ENCODE results near the gene IP6K1.
"Not testable (repeated sequence)": the region's sequence is repeated elsewhere in the genome, so short reads cannot be mapped to it uniquely, and the experiment has no call there.

IP6K1 gene

GRCh38 chr3:49779358-49780079 is 6.8 kb downstream of the IP6K1 start:
- Histone ChIP-seq H4K8ac (ENCODE audit: low read length) (no peak overlapping the region), H2AFZ (ENCODE audit: low read depth, low read length) (no peak overlapping the region), H3K27ac (ENCODE audit: low read length, poor library complexity, severe bottlenecking) (no peak overlapping the region), H2BK12ac (ENCODE audit: low read length in 2 of 2) (no peak overlapping the region), H3K4me1 (ENCODE audit: control insufficient read depth, insufficient read depth, low read depth, low read length) (peaks cover 16% of the 10 kb centered on the region), H2AK5ac (ENCODE audit: low read length, severe bottlenecking) (no peak overlapping the region), H3K4ac (ENCODE audit: low read depth in 1 of 2, low read length in 2 of 2) (no peak overlapping the region), H4K91ac (ENCODE audit: low read length) (no peak overlapping the region), H3K23ac (ENCODE audit: low read length in 2 of 2) (no peak overlapping the region), H3K9ac (ENCODE audit: low read length) (no peak overlapping the region), H3K14ac (ENCODE audit: low read length in 2 of 2) (no peak overlapping the region), H3K18ac (ENCODE audit: low read depth in 1 of 2, low read length in 2 of 2) (no peak overlapping the region), H3K4me2 (ENCODE audit: low read length, poor library complexity, severe bottlenecking) (no peak overlapping the region), H3K4me3 (ENCODE audit: insufficient read depth in 1 of 2, low read depth in 1 of 2, low read length in 2 of 2) (no peak overlapping the region), H3K36me3 (ENCODE audit: control insufficient read depth in 1 of 2, insufficient read depth in 2 of 2, low read depth in 1 of 2, low read length in 2 of 2) (peaks cover 43 to 47% of the 10 kb centered on the region in 2 experiments), H2BK5ac (ENCODE audit: low read depth, low read length, poor library complexity, severe bottlenecking) (no peak overlapping the region), H3K79me1 (replicated peaks; ENCODE audit: low read length, poor library complexity, severe bottlenecking) (peaks cover 4% of the 10 kb centered on the region), H3K9me3 (ENCODE audit: control insufficient read depth, low read length) (no peaks in the 10 kb centered on the region), H3K27me3 (ENCODE audit: control insufficient read depth in 1 of 2, insufficient read depth in 1 of 2, low read length in 2 of 2) (no peaks in the 10 kb centered on the region), H2BK120ac (ENCODE audit: low read depth, low read length) (no peak overlapping the region), H2BK15ac (ENCODE audit: low read depth, poor library complexity, severe bottlenecking) (no peak overlapping the region)
- DNase-seq = peak; percentile 20
- 90% methylated on average over 3 of the region's 5 CpGs for WGBS

- not testable (repeated sequence) for H3K23ac ChIP-seq (ENCODE audit: low read length in 2 of 2)
Observed at GRCh38 chr3:49776101-49776500, 10.2 kb downstream of the IP6K1 start.

GRCh38 chr3:49775538-49775937 is 10.8 kb downstream of the IP6K1 start:
- Histone ChIP-seq H2AFZ (ENCODE audit: low read depth, low read length) (no peak overlapping the region), H3K27me3 (ENCODE audit: control insufficient read depth in 1 of 2, insufficient read depth in 1 of 2, low read length in 2 of 2) (no peaks in the 10 kb centered on the region), H3K4ac (ENCODE audit: low read depth in 1 of 2, low read length in 2 of 2) (no peak overlapping the region), H3K9me3 (ENCODE audit: control insufficient read depth, low read length) (no peaks in the 10 kb centered on the region), H2AK5ac (ENCODE audit: low read length, severe bottlenecking) (no peak overlapping the region), H3K36me3 (ENCODE audit: control insufficient read depth in 1 of 2, insufficient read depth in 2 of 2, low read depth in 1 of 2, low read length in 2 of 2) (peaks cover 20 to 27% of the 10 kb centered on the region in 2 experiments), H2BK5ac (ENCODE audit: low read depth, low read length, poor library complexity, severe bottlenecking) (no peak overlapping the region), H3K4me3 (ENCODE audit: insufficient read depth in 1 of 2, low read depth in 1 of 2, low read length in 2 of 2) (no peak overlapping the region), H3K4me1 (ENCODE audit: control insufficient read depth, insufficient read depth, low read depth, low read length) (peaks cover 10% of the 10 kb centered on the region), H3K79me1 (replicated peaks; ENCODE audit: low read length, poor library complexity, severe bottlenecking) (peaks cover 6% of the 10 kb centered on the region), H2BK120ac (ENCODE audit: low read depth, low read length) (no peak overlapping the region), H4K8ac (ENCODE audit: low read length) (no peak overlapping the region), H3K14ac (ENCODE audit: low read length in 2 of 2) (no peak overlapping the region), H2BK15ac (ENCODE audit: low read depth, poor library complexity, severe bottlenecking) (no peak overlapping the region), H3K9ac (ENCODE audit: low read length) (no peak overlapping the region), H3K27ac (ENCODE audit: low read length, poor library complexity, severe bottlenecking) (no peak overlapping the region), H3K23ac (ENCODE audit: low read length in 2 of 2) (no peak overlapping the region), H4K91ac (ENCODE audit: low read length) (no peak overlapping the region), H3K18ac (ENCODE audit: low read depth in 1 of 2, low read length in 2 of 2) (no peak overlapping the region), H2BK12ac (ENCODE audit: low read length in 2 of 2) (no peak overlapping the region), H3K4me2 (ENCODE audit: low read length, poor library complexity, severe bottlenecking) (no peak overlapping the region)
- no peak for DNase-seq
- 90% methylated on average over 2 of the region's 3 CpGs for WGBS

More at GRCh38 chr3:49776101-49776500, 10.2 kb downstream of the IP6K1 start:
- H3K9me3 ChIP-seq (ENCODE audit: control insufficient read depth, low read length); H2BK5ac ChIP-seq (ENCODE audit: low read depth, low read length, poor library complexity, severe bottlenecking); H3K4ac ChIP-seq (ENCODE audit: low read depth in 1 of 2, low read length in 2 of 2); H3K4me1 ChIP-seq (ENCODE audit: control insufficient read depth, insufficient read depth, low read depth, low read length); H2BK12ac ChIP-seq (ENCODE audit: low read length in 2 of 2); H3K4me3 ChIP-seq (ENCODE audit: insufficient read depth in 1 of 2, low read depth in 1 of 2, low read length in 2 of 2); H2AFZ ChIP-seq (ENCODE audit: low read depth, low read length); H3K14ac ChIP-seq (ENCODE audit: low read length in 2 of 2); H2BK15ac ChIP-seq (ENCODE audit: low read depth, poor library complexity, severe bottlenecking); H2AK5ac ChIP-seq (ENCODE audit: low read length, severe bottlenecking); H3K27ac ChIP-seq (ENCODE audit: low read length, poor library complexity, severe bottlenecking); H2BK120ac ChIP-seq (ENCODE audit: low read depth, low read length); H4K91ac ChIP-seq (ENCODE audit: low read length); H4K8ac ChIP-seq (ENCODE audit: low read length); H3K27me3 ChIP-seq (ENCODE audit: control insufficient read depth in 1 of 2, insufficient read depth in 1 of 2, low read length in 2 of 2); H3K9ac ChIP-seq (ENCODE audit: low read length); H3K4me2 ChIP-seq (ENCODE audit: low read length, poor library complexity, severe bottlenecking); H3K18ac ChIP-seq (ENCODE audit: low read depth in 1 of 2, low read length in 2 of 2); H3K79me1 ChIP-seq (replicated peaks; ENCODE audit: low read length, poor library complexity, severe bottlenecking); DNase-seq: not testable (repeated sequence)
- peaks cover 20 to 28% of the 10 kb centered on the region in 2 experiments for H3K36me3 ChIP-seq (ENCODE audit: control insufficient read depth in 1 of 2, insufficient read depth in 2 of 2, low read depth in 1 of 2, low read length in 2 of 2)
- 98% methylated on average over 8 of the region's 8 CpGs for WGBS

GRCh38 chr3:49772703-49773102 is 13.6 kb downstream of the IP6K1 start:
- H4K8ac ChIP-seq (ENCODE audit: low read length) = no peak overlapping the region
- no peak overlapping the region for H3K23ac ChIP-seq (ENCODE audit: low read length in 2 of 2)
- no peak overlapping the region for H3K4ac ChIP-seq (ENCODE audit: low read depth in 1 of 2, low read length in 2 of 2)
- H3K36me3 ChIP-seq (ENCODE audit: control insufficient read depth in 1 of 2, insufficient read depth in 2 of 2, low read depth in 1 of 2, low read length in 2 of 2) = peaks cover 16 to 21% of the 10 kb centered on the region in 2 experiments
- no peak overlapping the region for H3K9ac ChIP-seq (ENCODE audit: low read length)
- H2BK120ac ChIP-seq (ENCODE audit: low read depth, low read length) = no peak overlapping the region
- H3K27ac ChIP-seq (ENCODE audit: low read length, poor library complexity, severe bottlenecking) = no peak overlapping the region
- no peak overlapping the region for H2BK12ac ChIP-seq (ENCODE audit: low read length in 2 of 2)
- no peak overlapping the region for H3K4me2 ChIP-seq (ENCODE audit: low read length, poor library complexity, severe bottlenecking)
- no peak overlapping the region for H2AFZ ChIP-seq (ENCODE audit: low read depth, low read length)
- peaks cover 7% of the 10 kb centered on the region for H3K4me1 ChIP-seq (ENCODE audit: control insufficient read depth, insufficient read depth, low read depth, low read length)
- no peak overlapping the region for H2AK5ac ChIP-seq (ENCODE audit: low read length, severe bottlenecking)
- H2BK5ac ChIP-seq (ENCODE audit: low read depth, low read length, poor library complexity, severe bottlenecking) = no peak overlapping the region
- H2BK15ac ChIP-seq (ENCODE audit: low read depth, poor library complexity, severe bottlenecking) = no peak overlapping the region
- no peaks in the 10 kb centered on the region for H3K9me3 ChIP-seq (ENCODE audit: control insufficient read depth, low read length)
- H3K14ac ChIP-seq (ENCODE audit: low read length in 2 of 2) = no peak overlapping the region
- H4K91ac ChIP-seq (ENCODE audit: low read length) = no peak overlapping the region
- H3K27me3 ChIP-seq (ENCODE audit: control insufficient read depth in 1 of 2, insufficient read depth in 1 of 2, low read length in 2 of 2) = no peaks in the 10 kb centered on the region
- 90% methylated on average over 2 of the region's 2 CpGs for WGBS
- H3K18ac ChIP-seq (ENCODE audit: low read depth in 1 of 2, low read length in 2 of 2) = no peak overlapping the region
- no peak overlapping the region for H3K4me3 ChIP-seq (ENCODE audit: insufficient read depth in 1 of 2, low read depth in 1 of 2, low read length in 2 of 2)
- H3K79me1 ChIP-seq (replicated peaks; ENCODE audit: low read length, poor library complexity, severe bottlenecking) = peaks cover 6% of the 10 kb centered on the region
- no peak for DNase-seq

All from mesenchymal stem cell (in vitro differentiated cells and primary cell).